A673 (cell line): ENCODE results near the gene CTSD. TPM values are rescaled to one million over a fixed set of nuclear protein-coding genes. Genes with fewer than 3 reads are reported as not detected.

ENCODE experiments used
- BruUV-seq: library from RNA; stranded (reverse); fragments of 400-500 nt; replicated peaks from 2 replicates; lab custom pipeline; 2021; lab: Mats Ljungman, UMichigan
- CTCF ChIA-PET: fragments of 300-600 bp; sonication (Branson Sonifier 250); formaldehyde crosslinking; loops from one replicate; lab custom pipeline; 2022; ENCODE audit warnings: antibody characterized with exemption; lab: Charles Lee
- POLR2A ChIA-PET: fragments of 300-600 bp; sonication (Branson Sonifier 250); formaldehyde crosslinking; loops from one replicate; lab custom pipeline; 2022; ENCODE audit warnings: antibody characterized with exemption; ENCODE audit not compliant: low non-redundant PET; lab: Charles Lee
- DNase-seq: peaks from one replicate; pipeline ENCODE4 v3.0.0-alpha.2; 2015; ENCODE audit warnings: low spot score
- H3K27ac ChIP-seq: fragments of 200-600 bp; sonication (generic); 2 replicates; pipeline ENCODE4 v1.5.1; 2016; ENCODE audit warnings: mixed run types, low read depth, mild to moderate bottlenecking, mixed read lengths, antibody characterized with exemption, low read length; ENCODE audit not compliant: poor library complexity, severe bottlenecking
- H3K27me3 ChIP-seq: fragments of 200-600 bp; sonication (generic); replicated peaks from 2 replicates; pipeline ENCODE4 v1.6.1; 2017; ENCODE audit warnings: mixed run types, low read depth, mild to moderate bottlenecking, mixed read lengths, antibody characterized with exemption, low read length; ENCODE audit not compliant: insufficient read depth, poor library complexity
- H3K36me3 ChIP-seq: fragments of 200-600 bp; sonication (generic); 2 replicates; pipeline ENCODE4 v1.6.1; 2016; ENCODE audit warnings: mixed run types, mild to moderate bottlenecking, mixed read lengths, antibody characterized with exemption, low read length; ENCODE audit not compliant: insufficient read depth, poor library complexity, severe bottlenecking
- H3K4me1 ChIP-seq: fragments of 200-600 bp; sonication (generic); 2 replicates; pipeline ENCODE4 v1.6.1; 2017; ENCODE audit warnings: mixed run types, mild to moderate bottlenecking, mixed read lengths, antibody characterized with exemption, low read length; ENCODE audit not compliant: insufficient read depth, poor library complexity, severe bottlenecking
- H3K4me3 ChIP-seq: fragments of 200-600 bp; sonication (generic); 2 replicates; pipeline ENCODE4 v1.5.1; 2016; ENCODE audit warnings: low read depth, mixed run types, mild to moderate bottlenecking, mixed read lengths, low read length; ENCODE audit not compliant: poor library complexity, severe bottlenecking
- H3K9me3 ChIP-seq: fragments of 200-600 bp; sonication (generic); 2 replicates; pipeline ENCODE4 v1.6.1; 2016; ENCODE audit warnings: mixed run types, low read depth, mild to moderate bottlenecking, mixed read lengths, antibody characterized with exemption, low read length; ENCODE audit not compliant: poor library complexity, severe bottlenecking
- CTCF ChIP-seq: fragments of 300-800, 200-600 bp; sonication (generic); conservative IDR thresholded peaks from 2 replicates; pipeline ENCODE4 v1.5.1; 2017; ENCODE audit warnings: low read depth, mild to moderate bottlenecking, antibody characterized with exemption, low read length, moderate library complexity, mixed read lengths
- EZH2 ChIP-seq: fragments of 200-600 bp; sonication (generic); IDR thresholded peaks from 2 replicates; pipeline ENCODE4 v1.6.1; 2017; ENCODE audit warnings: borderline replicate concordance, low read depth, mild to moderate bottlenecking, mixed read lengths, antibody characterized with exemption, low read length; ENCODE audit not compliant: poor library complexity, severe bottlenecking
- intact Hi-C: fragments of 100-400 bp; cut with micrococcal nuclease; formaldehyde crosslinking; loops from one replicate; pipeline ENCODE4 v1.10.0; 2022; ENCODE audit not compliant: unreplicated experiment
- total RNA-seq: library from RNA; stranded (reverse); gene quantifications from 2 replicates; pipeline ENCODE4 v1.2.3, GENCODE V29; 2021

Gene CTSD
- total RNA-seq, 1 experiment from 2014 or later = 159 TPM

- H3K4me3 ChIP-seq = no peak overlapping the region
- POLR2A ChIA-PET = no interaction called here
- intact Hi-C loops = no loop called here
- H3K9me3 ChIP-seq = no peaks in the 10 kb centered on the region
- TF ChIP-seq EZH2 = no peak
- TF ChIP-seq CTCF = no peak
- DNase-seq = no peak
- CTCF ChIA-PET = no interaction called here
- BruUV-seq = no TSS peak
- H3K4me1 ChIP-seq = no peaks in the 10 kb centered on the region
- H3K27me3 ChIP-seq = no peaks in the 10 kb centered on the region
- H3K27ac ChIP-seq = no peak overlapping the region
- no peaks in the 10 kb centered on the region for H3K36me3 ChIP-seq
These were observed 5.7 kb downstream of the CTSD start for GRCh38 chr11:1757861-1758610.

- intact Hi-C loops = no loop called here
- no TSS peak for BruUV-seq
- Histone ChIP-seq H3K4me3 (no peak overlapping the region), H3K9me3 (no peaks in the 10 kb centered on the region), H3K27ac (no peak overlapping the region), H3K27me3 (no peaks in the 10 kb centered on the region), H3K36me3 (no peaks in the 10 kb centered on the region), H3K4me1 (no peaks in the 10 kb centered on the region)
- CTCF ChIA-PET = no interaction called here
- TF ChIP-seq CTCF (no peak), EZH2 (no peak)
- DNase-seq = no peak
- POLR2A ChIA-PET = no interaction called here
These were observed 6.6 kb downstream of the CTSD start for GRCh38 chr11:1756791-1757771.

GRCh38 chr11:1755692-1756561, 7.8 kb downstream of the CTSD start:
- no peak for TF ChIP-seq EZH2
- no peak for TF ChIP-seq CTCF
- no peak overlapping the region for H3K27ac ChIP-seq
- H3K4me1 ChIP-seq = no peaks in the 10 kb centered on the region
- POLR2A ChIA-PET = no interaction called here
- CTCF ChIA-PET = no interaction called here
- no peak overlapping the region for H3K4me3 ChIP-seq
- H3K27me3 ChIP-seq = no peaks in the 10 kb centered on the region
- BruUV-seq = no TSS peak
- intact Hi-C loops = no loop called here
- DNase-seq = no peak
- no peaks in the 10 kb centered on the region for H3K36me3 ChIP-seq
- H3K9me3 ChIP-seq = no peaks in the 10 kb centered on the region
